ENCODE measurements around the gene ANKRD23.

Gene ANKRD23

DNA sequence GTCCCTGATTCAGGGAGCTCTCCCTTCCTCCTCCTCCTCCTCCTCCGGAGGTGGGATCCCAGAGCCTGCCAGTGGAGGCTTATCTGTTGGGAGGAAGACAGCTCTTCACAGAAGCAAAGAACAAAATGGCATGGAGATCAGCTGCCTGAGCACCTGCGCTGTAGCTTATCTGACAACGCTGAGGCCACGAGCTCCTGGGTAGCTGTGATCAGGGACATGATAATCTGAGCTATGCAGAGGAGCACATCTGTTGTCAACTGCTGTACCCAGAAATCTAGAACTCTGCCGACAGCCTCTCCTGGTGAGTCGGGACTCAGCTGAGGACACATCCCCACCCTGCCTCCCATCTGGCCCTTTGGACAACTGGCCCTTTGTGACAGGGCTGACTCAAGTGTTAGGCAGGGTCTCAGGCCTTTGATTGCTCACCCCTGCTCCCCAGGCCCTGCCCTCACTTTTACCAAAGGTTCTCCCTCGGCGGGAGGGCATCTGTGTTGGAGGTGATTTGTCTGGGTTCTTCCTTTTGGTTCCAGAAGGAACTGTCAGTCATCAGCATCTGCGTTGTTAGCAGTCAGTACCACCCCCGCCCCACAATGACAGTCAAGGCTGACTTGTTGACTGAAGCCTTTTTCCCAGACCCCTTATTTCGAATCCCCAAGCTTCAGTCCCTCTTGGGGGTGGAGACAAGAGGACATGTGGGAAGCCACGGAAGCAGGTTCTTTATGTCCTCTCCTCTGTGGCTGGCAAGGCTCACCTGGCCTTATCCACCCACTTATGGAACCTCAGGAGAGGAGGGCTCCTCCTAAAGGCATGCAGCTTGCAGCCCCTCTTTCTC lies 33.7 kb downstream of the ANKRD23 start:
- TF ChIP-seq TAF1 (IDR thresholded peaks at IDR 0.05; ENCODE audit: borderline replicate concordance, insufficient read depth, low read length) = no peak
- no peak for TF ChIP-seq SIN3A (IDR thresholded peaks at IDR 0.05; ENCODE audit: borderline replicate concordance, insufficient read depth, low read length)
- no peak for TF ChIP-seq REST (IDR thresholded peaks at IDR 0.05; ENCODE audit: insufficient read depth in 1 of 2, low read depth in 2 of 2, low read length in 2 of 2)
- TF ChIP-seq POLR2AphosphoS5 (IDR thresholded peaks at IDR 0.05; ENCODE audit: low read depth, low read length) = no peak

- TF ChIP-seq REST (IDR thresholded peaks at IDR 0.05; ENCODE audit: insufficient read depth in 1 of 2, low read depth in 2 of 2, low read length in 2 of 2) = no peak
- no peak for TF ChIP-seq POLR2AphosphoS5 (IDR thresholded peaks at IDR 0.05; ENCODE audit: low read depth, low read length)
- no peak for TF ChIP-seq TAF1 (IDR thresholded peaks at IDR 0.05; ENCODE audit: borderline replicate concordance, insufficient read depth, low read length)
- TF ChIP-seq FOXP2 (optimal IDR thresholded peaks at IDR 0.05; ENCODE audit: borderline replicate concordance, extremely low read depth, extremely low read length, insufficient read depth) = no peak
- no peak for TF ChIP-seq SIN3A (IDR thresholded peaks at IDR 0.05; ENCODE audit: borderline replicate concordance, insufficient read depth, low read length)
Observed at GRCh38 chr2:96809216-96809882, 34.5 kb downstream of the ANKRD23 start.

DNA sequence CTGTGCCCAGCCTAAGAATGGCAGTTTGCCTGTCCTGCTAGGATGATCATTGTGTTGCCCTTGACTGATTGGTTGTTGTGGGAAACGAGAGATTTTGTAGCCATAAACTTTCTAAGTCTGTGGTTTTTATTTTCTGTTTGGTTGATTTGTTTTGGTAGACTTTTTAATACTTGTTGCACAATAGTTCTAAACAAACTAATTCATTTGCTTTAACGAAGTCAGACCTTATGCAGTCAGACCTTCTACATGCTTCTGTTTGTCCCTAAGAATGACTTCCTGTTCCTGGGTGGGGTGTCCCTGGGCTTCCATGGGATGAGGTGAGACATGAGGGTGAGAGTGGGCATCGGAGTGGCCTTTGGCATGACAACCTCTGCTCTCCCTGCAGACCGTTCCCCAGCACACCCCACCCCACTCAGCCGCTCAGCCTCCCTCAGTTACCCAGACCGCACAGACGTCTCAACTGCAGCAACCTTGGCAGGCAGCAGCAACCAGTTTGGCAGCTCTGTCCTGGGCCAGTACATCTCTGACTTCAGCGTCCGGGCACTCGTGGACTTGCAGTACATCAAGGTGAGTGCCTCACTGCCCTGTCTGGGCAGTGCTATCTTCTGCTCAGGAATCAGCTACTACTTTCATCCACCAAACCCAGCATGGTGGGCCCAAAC lies 35.5 kb downstream of the ANKRD23 start:
- no peak for TF ChIP-seq REST (IDR thresholded peaks at IDR 0.05; ENCODE audit: insufficient read depth in 1 of 2, low read depth in 2 of 2, low read length in 2 of 2)
- no peak for TF ChIP-seq SIN3A (IDR thresholded peaks at IDR 0.05; ENCODE audit: borderline replicate concordance, insufficient read depth, low read length)
- TF ChIP-seq TAF1 (IDR thresholded peaks at IDR 0.05; ENCODE audit: borderline replicate concordance, insufficient read depth, low read length) = no peak
- no peak for TF ChIP-seq POLR2AphosphoS5 (IDR thresholded peaks at IDR 0.05; ENCODE audit: low read depth, low read length)
- TF ChIP-seq FOXP2 (optimal IDR thresholded peaks at IDR 0.05; ENCODE audit: borderline replicate concordance, extremely low read depth, extremely low read length, insufficient read depth) = no peak

GRCh38 chr2:96807127-96807471 lies 36.7 kb downstream of the ANKRD23 start:
- TF ChIP-seq POLR2AphosphoS5 (IDR thresholded peaks at IDR 0.05; ENCODE audit: low read depth, low read length) (no peak), REST (IDR thresholded peaks at IDR 0.05; ENCODE audit: insufficient read depth in 1 of 2, low read depth in 2 of 2, low read length in 2 of 2) (no peak), FOXP2 (optimal IDR thresholded peaks at IDR 0.05; ENCODE audit: borderline replicate concordance, extremely low read depth, extremely low read length, insufficient read depth) (no peak), SIN3A (IDR thresholded peaks at IDR 0.05; ENCODE audit: borderline replicate concordance, insufficient read depth, low read length) (no peak), TAF1 (IDR thresholded peaks at IDR 0.05; ENCODE audit: borderline replicate concordance, insufficient read depth, low read length) (no peak)

All from PFSK-1 (cell line).